PC-9 (cell line): ENCODE results near the gene HMMR. TPM values are rescaled to one million over a fixed set of nuclear protein-coding genes. Genes with fewer than 3 reads are reported as not detected.

Source experiments
- BruUV-seq: library from RNA; stranded (reverse); fragments of 400-500 nt; replicated peaks from 2 replicates; lab custom pipeline; 2021; lab: Mats Ljungman, UMichigan
- CTCF ChIA-PET: fragments of 300-600 bp; sonication (Branson Sonifier 250); formaldehyde crosslinking; loops from one replicate; lab custom pipeline; 2022; ENCODE audit warnings: antibody characterized with exemption; lab: Charles Lee
- POLR2A ChIA-PET: fragments of 300-600 bp; sonication (Branson Sonifier 250); formaldehyde crosslinking; loops from one replicate; lab custom pipeline; 2022; ENCODE audit warnings: antibody characterized with exemption; ENCODE audit not compliant: unreplicated experiment; lab: Charles Lee
- DNase-seq, 2 experiments: peaks; one replicate each; pipeline versions ENCODE4 v3.0.0 to v3.0.0-alpha.2; 2015 to 2022; ENCODE audit warnings: mixed read lengths in 1 of 2
- H2AFZ ChIP-seq: fragments of 200-600 bp; sonication (generic); 2 replicates; pipeline ENCODE4 v1.8.1; 2017; ENCODE audit warnings: antibody characterized with exemption
- H3F3A ChIP-seq: fragments of 200-600 bp; sonication (generic); 2 replicates; pipeline ENCODE4 v1.8.1; 2017; ENCODE audit warnings: antibody characterized with exemption, mild to moderate bottlenecking, low read depth; ENCODE audit not compliant: insufficient read depth
- H3K27ac ChIP-seq: fragments of 200-600 bp; sonication (generic); 2 replicates; pipeline ENCODE4 v1.6.1; 2016; ENCODE audit warnings: mixed run types
- H3K27me3 ChIP-seq: fragments of 200-600 bp; sonication (generic); 2 replicates; pipeline ENCODE4 v1.6.1; 2016; ENCODE audit warnings: low read depth, mixed run types; ENCODE audit not compliant: insufficient read depth
- H3K36me3 ChIP-seq: fragments of 200-600 bp; sonication (generic); 2 replicates; pipeline ENCODE4 v1.6.1; 2016; ENCODE audit warnings: low read depth, mixed run types
- H3K4me1 ChIP-seq: fragments of 200-600 bp; sonication (generic); replicated peaks from 2 replicates; pipeline ENCODE4 v1.6.1; 2016; ENCODE audit warnings: mixed run types; ENCODE audit not compliant: insufficient read depth
- H3K4me2 ChIP-seq: fragments of 200-600 bp; sonication (generic); 2 replicates; pipeline ENCODE4 v1.6.1; 2017; ENCODE audit warnings: mixed run types
- H3K4me3 ChIP-seq: fragments of 200-600 bp; sonication (generic); 2 replicates; pipeline ENCODE4 v1.6.1; 2016; ENCODE audit warnings: mixed run types
- H3K79me2 ChIP-seq: fragments of 200-600 bp; sonication (generic); 2 replicates; pipeline ENCODE4 v1.6.1; 2017; ENCODE audit warnings: low read depth, mixed run types
- H3K9me2 ChIP-seq: fragments of 200-600 bp; sonication (generic); 2 replicates; pipeline ENCODE4 v1.8.1; 2017; ENCODE audit warnings: mild to moderate bottlenecking; ENCODE audit not compliant: insufficient read depth
- H3K9me3 ChIP-seq: fragments of 200-600 bp; sonication (generic); 2 replicates; pipeline ENCODE4 v1.8.1; 2016; ENCODE audit warnings: low read depth; ENCODE audit not compliant: insufficient read depth
- H4K20me1 ChIP-seq: fragments of 200-600 bp; sonication (generic); 2 replicates; pipeline ENCODE4 v1.8.1; 2017; ENCODE audit not compliant: insufficient read depth
- CTCF ChIP-seq: fragments of 200-600 bp; sonication (generic); conservative IDR thresholded peaks from 2 replicates; pipeline ENCODE4 v1.6.1; 2017; ENCODE audit warnings: mixed run types, antibody characterized with exemption, mild to moderate bottlenecking, moderate library complexity
- EZH2 ChIP-seq: fragments of 200-600 bp; sonication (generic); IDR thresholded peaks from 2 replicates; pipeline ENCODE4 v1.8.0; 2017; ENCODE audit warnings: antibody characterized with exemption, low read depth
- intact Hi-C: fragments of 100-400 bp; cut with micrococcal nuclease; formaldehyde crosslinking; loops from one replicate; pipeline ENCODE4 v1.10.0; 2022; ENCODE audit not compliant: unreplicated experiment
- total RNA-seq: library from RNA; stranded (reverse); gene quantifications from 2 replicates; pipeline ENCODE4 v1.2.3, GENCODE V29; 2021

The HMMR gene
- total RNA-seq, 1 experiment from 2014 or later: 94.5 TPM

- CTCF ChIA-PET: no interaction called here
- Histone ChIP-seq H3K9me3 (no peaks in the 10 kb centered on the region), H3K36me3 (no peaks in the 10 kb centered on the region), H3K9me2 (no peaks in the 10 kb centered on the region), H3K4me2 (no peak overlapping the region), H4K20me1 (no peaks in the 10 kb centered on the region), H3K79me2 (no peaks in the 10 kb centered on the region), H3K27me3 (no peaks in the 10 kb centered on the region), H3K27ac (no peak overlapping the region), H2AFZ (no peak overlapping the region), H3K4me3 (no peak overlapping the region), H3F3A (no peaks in the 10 kb centered on the region), H3K4me1 (peaks cover 7% of the 10 kb centered on the region; the same call in 1 of the 2 replicates)
- TF ChIP-seq EZH2 (no peak), CTCF (no peak)
- intact Hi-C loops: no loop called here
- DNase-seq: no peak
- POLR2A ChIA-PET: no interaction called here
- BruUV-seq: no TSS peak
Observed at GRCh38 chr5:163432544-163432943, 27.9 kb upstream of the HMMR start.

GRCh38 chr5:163433271-163433670 is 27.2 kb upstream of the HMMR start:
- TF ChIP-seq EZH2: no peak
- Histone ChIP-seq H3K27me3 (no peaks in the 10 kb centered on the region), H3K4me1 (peaks cover 9% of the 10 kb centered on the region; the same call in 1 of the 2 replicates), H3K27ac (no peak overlapping the region), H4K20me1 (no peaks in the 10 kb centered on the region), H3K4me3 (no peak overlapping the region), H3K9me2 (no peaks in the 10 kb centered on the region), H2AFZ (no peak overlapping the region), H3K79me2 (peaks cover 7% of the 10 kb centered on the region), H3F3A (no peaks in the 10 kb centered on the region), H3K4me2 (no peak overlapping the region), H3K36me3 (no peaks in the 10 kb centered on the region), H3K9me3 (no peaks in the 10 kb centered on the region)
- BruUV-seq: no TSS peak
- DNase-seq: no peak
- intact Hi-C loops: no loop called here
- ChIA-PET CTCF (no interaction called here), POLR2A (no interaction called here)

GRCh38 chr5:163434401-163434866 is 26.0 kb upstream of the HMMR start:
- POLR2A ChIA-PET: no interaction called here
- DNase-seq: no peak
- no peaks in the 10 kb centered on the region for H3K27me3 ChIP-seq
- H3K79me2 ChIP-seq: peaks cover 18% of the 10 kb centered on the region
- H3K36me3 ChIP-seq: 0 out of 2 replicates have a peak, but pooled peaks cover 5% of the 10 kb centered on the region
- no peaks in the 10 kb centered on the region for H3K9me2 ChIP-seq
- no peaks in the 10 kb centered on the region for H3F3A ChIP-seq
- TF ChIP-seq EZH2: no peak
- no peak for TF ChIP-seq CTCF
- intact Hi-C loops: no loop called here
- 0 out of 2 replicates have a peak overlapping the region, but pooled peaks have one; percentile 28 for H3K4me2 ChIP-seq
- H3K27ac ChIP-seq: no peak overlapping the region
- BruUV-seq: no TSS peak
- H3K4me3 ChIP-seq: no peak overlapping the region
- H3K4me1 ChIP-seq: peaks cover 20% of the 10 kb centered on the region
- H2AFZ ChIP-seq: no peak overlapping the region
- CTCF ChIA-PET: no interaction called here
- H3K9me3 ChIP-seq: no peaks in the 10 kb centered on the region
- no peaks in the 10 kb centered on the region for H4K20me1 ChIP-seq

- intact Hi-C loops: loop anchor here (2.0 to 5.0 kb wide), 3 partner anchors 24 to 68 kb away; partner anchors contain the start of genes HMMR, MAT2B and NUDCD2
- no peaks in the 10 kb centered on the region for H3K9me2 ChIP-seq
- TF ChIP-seq EZH2 (no peak), CTCF (no peak)
- 0 out of 2 replicates have a peak, but pooled peaks cover 17% of the 10 kb centered on the region for H3K36me3 ChIP-seq
- H3K79me2 ChIP-seq: peaks cover 35% of the 10 kb centered on the region
- H2AFZ ChIP-seq: peak overlapping the region; percentile 95
- BruUV-seq: no TSS peak
- H3K27me3 ChIP-seq: no peaks in the 10 kb centered on the region
- H3K9me3 ChIP-seq: no peaks in the 10 kb centered on the region
- no peak for DNase-seq
- peaks cover 28% of the 10 kb centered on the region for H3K4me1 ChIP-seq
- CTCF ChIA-PET: no interaction called here
- H4K20me1 ChIP-seq: no peaks in the 10 kb centered on the region
- H3K4me3 ChIP-seq: peak overlapping the region; percentile 85; the same call in 1 of the 2 replicates
- POLR2A ChIA-PET: no interaction called here
- H3K27ac ChIP-seq: 0 out of 2 replicates have a peak overlapping the region, but pooled peaks have one; percentile 4
- peak overlapping the region; percentile 93 for H3K4me2 ChIP-seq
- no peaks in the 10 kb centered on the region for H3F3A ChIP-seq
Observed at GRCh38 chr5:163436515-163436914, 23.9 kb upstream of the HMMR start.
